GM18907 (cell line): ENCODE results near the gene PHACTR1.
"Not testable (repeated sequence)": the region's sequence is repeated elsewhere in the genome, so short reads cannot be mapped to it uniquely, and the experiment has no call there.

Experiments used
- ATAC-seq: cut with Tn5 transposase; IDR thresholded peaks from one replicate; pipeline ENCODE4 v1.9.1; 2021; ENCODE audit warnings: mild to moderate bottlenecking, moderate library complexity; ENCODE audit not compliant: unreplicated experiment

PHACTR1 gene

DNA sequence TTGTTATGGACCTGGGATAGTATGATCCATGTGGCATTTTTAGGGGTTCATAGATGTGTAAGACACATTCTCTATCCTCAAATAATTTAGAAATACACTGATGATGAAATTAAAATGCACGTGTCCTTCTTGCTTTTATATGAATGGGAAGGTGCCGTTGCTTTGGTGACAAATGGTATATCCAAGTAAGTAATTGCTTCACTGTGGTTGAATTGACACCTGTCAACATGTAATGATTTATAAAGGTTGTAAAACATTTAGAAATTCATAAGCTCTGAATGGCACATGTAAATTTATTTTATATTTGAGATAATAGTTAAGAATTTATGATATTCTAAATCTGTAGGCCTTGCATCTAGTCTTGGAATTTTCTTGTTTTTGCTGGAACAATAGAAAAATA lies 227.0 kb downstream of the PHACTR1 start:
- ATAC-seq, result no peak

DNA sequence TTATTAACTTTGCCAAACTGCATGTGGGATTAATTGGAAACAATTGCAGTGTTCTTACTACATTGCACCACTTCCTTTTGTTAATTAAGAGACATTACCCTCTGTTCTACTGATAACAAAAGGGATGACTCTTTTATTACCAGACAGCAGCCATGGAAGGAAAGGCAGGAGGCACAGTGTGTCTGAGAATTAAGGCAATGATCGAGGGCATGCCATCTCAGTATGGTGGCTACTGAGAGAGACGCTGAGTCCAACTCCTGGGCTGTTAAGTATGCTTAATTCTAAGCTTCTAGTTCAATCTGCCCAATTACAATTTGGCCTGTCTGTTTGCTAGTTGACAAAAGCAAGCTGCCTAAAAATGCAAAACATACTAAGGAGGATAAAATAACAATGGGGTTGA lies 227.4 kb downstream of the PHACTR1 start:
- ATAC-seq, result no peak

DNA sequence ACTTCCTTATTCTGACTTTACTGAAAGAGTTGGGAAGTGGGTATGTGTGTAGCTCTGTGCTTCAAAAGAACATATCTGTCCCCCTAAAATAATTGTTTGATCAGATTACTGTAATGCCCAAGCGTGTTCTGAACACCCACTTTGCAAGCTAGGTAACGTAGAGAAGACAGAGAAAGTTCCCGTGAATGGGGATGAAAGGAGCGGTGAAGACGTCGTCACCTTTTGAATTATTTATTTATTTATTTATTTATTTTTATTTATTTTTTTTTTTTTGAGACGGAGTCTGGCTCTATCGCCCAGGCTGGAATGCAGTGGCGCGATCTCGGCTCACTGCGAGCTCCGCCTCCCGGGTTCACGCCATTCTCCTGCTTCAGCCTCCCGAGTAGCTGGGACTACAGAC lies 228.0 kb downstream of the PHACTR1 start:
- not testable (repeated sequence) for ATAC-seq

DNA sequence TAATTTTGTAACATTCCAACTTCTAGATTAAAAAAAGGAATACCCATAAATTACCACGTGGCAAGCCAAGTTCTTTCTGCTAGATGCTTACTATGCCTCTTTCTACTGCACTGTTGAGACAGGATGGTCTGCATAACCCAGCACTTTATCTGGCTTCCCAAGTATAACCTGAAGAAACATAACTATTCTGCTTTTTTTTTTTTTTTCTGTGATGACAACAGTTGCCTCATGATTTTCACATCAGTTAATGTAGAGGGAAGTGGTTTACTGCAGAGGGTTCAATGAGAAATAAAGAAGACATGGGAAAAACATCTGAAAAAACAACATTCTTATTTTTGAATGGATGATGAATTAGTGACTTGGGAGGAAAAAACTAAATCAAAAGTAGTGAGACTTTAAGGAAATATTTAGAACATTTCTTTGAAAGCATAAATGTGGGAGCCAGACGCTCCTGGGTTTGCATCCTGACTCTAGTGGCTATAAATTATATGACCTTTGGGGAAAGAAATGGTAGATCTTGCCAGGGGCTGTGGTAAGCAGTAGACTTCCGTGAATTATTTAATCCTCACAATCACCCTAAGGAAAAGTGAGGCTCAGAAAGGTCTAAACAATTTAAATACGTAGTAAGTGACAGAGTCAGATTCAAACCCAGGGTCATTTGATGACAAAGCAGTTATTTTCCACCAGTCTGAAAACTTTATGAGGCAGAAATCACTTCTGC lies 230.7 kb downstream of the PHACTR1 start:
- ATAC-seq, result no peak

DNA sequence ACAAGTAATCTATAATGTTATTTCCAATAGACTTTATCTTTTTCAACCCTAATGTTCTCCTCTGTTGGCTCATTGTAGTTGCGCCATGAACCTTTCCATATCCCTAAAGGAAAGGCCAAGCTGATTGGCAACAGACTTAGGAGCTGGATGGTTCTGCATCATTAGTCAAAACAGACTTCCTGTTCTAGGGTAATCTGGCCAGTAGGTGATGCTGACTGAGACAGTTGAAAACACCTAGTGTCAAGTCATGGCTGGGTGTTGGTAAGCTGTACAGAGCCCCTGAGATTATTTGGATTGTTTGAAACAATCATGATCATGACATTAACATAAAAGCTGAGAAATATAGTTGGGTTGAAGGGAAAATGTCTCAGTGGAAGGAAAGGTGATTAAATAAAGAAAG lies 231.4 kb downstream of the PHACTR1 start:
- ATAC-seq, result no peak

DNA sequence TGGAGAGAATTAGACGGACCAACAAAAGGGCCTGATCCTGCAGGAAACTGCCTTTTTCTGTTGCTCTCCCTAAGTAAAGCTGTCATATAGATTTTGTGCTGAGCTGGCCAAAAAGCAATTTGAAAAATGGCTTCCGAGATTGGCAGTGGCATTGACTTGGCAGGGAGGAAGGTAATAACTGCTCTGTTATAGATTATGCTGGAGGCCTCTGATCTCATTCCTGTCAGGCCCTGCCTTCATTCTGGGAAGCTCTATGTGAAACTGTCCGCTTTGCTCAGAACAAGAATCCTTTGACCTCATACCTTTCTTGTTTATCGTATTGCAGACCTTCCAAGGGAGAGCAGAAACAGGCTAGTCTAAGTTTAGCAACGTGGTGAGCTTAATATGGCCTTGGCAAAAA lies 234.4 kb downstream of the PHACTR1 start:
- ATAC-seq, result no peak

DNA sequence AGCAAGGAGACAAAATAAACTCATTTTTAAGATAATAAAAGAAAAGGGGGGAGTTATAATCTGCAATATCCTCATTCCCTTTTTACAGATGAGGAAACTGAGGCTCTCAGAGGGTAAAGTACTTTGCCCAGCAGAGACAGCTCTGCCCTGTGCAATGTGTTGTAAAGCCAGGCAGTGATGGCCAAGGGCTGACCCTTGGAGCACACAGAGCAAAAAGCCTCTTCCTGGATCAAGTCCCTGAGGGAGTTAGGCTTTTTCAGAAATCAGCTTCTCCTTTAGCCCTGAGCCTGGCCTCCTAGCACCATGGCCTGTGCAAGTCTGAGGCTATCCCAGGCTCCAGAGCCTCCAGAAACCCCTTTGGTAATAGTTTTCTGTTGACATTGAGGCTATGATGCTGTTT lies 234.8 kb downstream of the PHACTR1 start:
- no peak for ATAC-seq

DNA sequence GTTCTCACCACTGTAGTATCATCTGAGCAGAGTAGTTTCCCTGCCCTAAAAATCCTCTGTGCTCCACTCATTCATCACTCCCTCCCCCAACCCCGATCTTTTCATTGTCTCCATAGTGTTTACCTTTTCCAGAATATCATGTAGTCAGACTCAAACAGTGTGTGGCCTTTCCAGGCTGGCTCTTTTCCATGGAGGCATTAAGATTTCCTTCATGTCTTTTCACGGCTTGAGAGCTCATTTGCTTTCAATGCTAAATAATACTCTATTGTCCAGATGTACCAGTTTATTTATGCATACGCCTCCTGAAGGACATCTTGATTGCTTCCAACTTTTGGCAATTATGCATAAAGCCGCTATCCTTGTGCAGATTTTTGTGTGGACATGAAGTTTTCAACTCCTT lies 235.8 kb downstream of the PHACTR1 start:
- ATAC-seq, result no peak

DNA sequence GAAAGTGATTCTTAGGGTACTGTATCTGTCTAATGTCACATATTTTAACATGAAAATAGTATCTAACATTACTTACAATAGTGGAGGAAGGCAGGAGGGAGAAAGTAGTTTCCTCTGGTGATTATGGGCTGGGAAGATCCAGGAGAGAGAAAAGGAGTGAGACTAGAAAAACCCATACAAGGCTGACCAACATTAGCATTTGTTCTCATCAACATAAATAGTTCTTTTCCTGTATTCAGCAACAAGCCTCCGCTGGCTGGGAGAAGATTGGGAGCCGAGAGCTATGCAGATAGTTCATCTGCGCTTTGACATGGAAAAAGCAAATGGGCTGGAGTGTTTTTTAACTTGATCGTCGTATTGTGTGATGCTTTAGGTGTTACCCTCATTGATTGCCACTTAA lies 239.4 kb downstream of the PHACTR1 start:
- no peak for ATAC-seq

DNA sequence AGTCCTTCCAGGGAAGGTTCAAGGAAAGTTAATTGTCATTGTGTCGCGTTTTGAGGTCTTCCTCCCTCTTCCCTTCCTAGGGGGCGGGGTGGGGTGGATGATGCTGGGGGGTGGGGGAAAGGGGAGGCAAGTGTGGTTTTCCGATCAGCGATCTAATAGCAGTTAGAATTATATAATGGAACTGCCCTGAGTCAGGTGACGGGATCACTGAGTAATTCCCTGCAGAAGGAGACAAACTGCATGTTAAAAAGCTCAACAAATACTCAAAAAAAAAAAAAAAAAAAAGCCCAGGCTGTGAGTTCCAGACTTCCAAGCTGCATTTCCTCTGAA lies 240.4 kb downstream of the PHACTR1 start:
- no peak for ATAC-seq

DNA sequence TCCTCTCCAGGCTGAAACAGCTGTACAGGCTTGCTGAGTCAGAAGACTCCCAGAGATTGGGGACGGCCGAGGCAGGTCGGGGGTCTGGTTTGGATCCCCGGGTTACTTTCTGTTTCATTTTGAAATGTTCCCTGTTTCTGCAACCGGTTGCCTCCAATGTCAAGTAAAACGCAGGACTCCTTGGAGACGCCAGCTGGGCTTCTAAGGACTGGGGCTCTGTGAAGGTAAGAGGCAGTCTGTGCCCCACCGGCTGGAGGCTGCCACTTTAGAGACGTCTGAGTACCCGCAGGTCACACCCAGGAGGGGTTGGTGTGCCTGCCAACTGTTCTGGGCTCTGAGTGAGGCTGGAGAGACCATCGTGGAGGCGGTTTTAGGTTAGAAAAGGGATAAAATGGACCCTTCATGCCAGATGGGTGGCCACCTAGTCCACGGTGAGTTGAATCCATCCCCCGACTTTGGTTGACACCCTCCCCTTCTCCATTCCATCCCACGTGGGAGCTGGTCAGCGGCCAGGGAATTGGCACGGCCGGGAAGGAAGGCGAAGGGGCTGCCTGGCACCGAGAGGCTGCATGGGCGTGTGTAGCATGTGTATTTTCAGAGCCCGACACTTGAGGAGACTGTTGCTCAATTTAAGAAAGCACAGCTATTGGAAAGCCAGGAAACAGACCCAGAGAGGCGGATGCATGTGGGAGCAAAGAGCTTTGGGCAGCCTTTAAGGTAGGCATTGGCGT lies 240.9 kb downstream of the PHACTR1 start:
- no peak for ATAC-seq

DNA sequence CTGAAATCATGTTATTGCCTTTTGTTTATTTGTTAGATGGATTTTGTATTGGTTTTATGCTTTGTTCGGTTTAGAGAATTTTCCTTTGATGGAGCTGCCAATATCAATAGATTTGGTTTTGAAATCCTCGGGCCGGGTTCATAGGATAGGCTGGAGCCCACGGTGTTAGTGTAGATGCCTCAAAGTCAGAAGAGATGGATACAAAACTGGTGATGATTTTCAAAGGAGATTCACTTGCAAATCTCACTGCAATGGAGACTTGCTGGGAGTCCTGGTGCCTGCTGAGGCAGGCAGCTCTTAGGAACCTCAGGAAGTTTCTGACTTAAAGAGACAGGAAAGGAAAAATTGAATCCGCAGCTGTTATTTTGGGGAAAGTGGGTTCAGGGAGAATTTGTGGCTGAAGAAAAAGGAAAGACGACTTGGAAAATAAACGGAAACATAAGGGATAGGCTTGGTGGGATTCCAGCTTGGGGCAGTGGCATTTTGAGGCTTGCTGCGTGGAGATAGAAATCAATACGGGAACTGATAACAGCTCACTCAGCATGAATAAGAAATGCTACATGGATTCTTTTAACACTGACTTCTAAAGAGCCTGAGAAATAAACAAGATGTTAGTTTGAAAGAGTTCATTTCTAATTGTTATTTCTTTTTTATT lies 241.6 kb downstream of the PHACTR1 start:
- ATAC-seq, result no peak

DNA sequence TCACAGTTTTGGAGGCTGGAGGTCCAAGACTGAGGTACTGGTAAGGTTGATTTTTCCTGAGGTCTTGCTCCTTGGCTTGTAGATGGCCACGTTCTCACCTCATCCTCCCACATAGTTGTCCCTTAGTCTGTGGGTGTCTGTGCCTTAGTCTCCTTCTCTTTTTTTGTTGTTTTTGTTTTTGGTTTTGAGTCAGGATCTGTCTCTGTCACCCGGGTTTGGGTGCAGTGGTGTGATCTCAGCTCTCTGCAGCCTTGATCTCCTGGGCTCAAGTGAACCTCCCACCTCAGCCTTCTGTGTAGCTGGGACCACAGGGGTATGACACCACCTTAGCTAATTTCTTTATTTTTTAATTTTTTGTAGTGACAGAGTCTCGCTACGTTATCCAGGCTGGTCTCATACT lies 245.2 kb downstream of the PHACTR1 start:
- no peak for ATAC-seq

DNA sequence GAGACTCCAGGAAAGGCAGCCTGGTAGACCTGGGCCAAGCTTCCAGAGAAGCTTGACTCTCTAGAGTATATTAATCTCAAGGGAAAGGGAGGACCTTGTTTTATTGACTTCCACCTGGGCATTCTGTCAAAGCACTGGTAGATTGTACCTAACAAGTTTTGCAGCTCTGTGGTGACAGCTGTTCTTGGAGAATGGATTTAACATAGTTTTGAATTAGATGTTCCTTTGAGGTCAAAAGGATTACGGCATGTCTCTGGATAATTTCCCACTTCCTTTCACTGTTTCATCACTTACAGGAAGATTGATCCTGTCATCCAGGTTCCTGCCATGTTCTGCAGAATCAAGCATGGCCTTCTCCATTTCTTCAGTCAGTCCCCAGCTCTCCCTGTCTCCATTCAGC lies 246.0 kb downstream of the PHACTR1 start:
- no peak for ATAC-seq

DNA sequence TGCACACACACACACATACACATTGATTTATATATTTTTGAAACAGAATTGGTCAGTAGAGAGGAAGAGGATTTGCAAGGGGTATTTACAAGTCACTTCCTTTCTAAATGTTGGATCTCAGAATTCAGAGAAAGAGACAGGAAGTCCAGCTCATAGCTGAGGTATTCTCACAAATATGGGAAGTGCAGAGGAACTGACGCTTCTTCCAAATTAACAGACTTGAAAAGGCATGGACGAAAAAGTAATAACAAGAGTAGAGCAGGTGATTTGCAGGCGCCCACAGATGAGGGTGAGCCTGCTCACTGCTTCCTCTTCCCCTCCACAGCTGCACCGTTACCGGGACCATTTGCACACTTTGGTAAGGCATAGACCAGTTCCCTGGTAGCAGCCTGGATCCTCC lies 246.4 kb downstream of the PHACTR1 start:
- no peak for ATAC-seq

DNA sequence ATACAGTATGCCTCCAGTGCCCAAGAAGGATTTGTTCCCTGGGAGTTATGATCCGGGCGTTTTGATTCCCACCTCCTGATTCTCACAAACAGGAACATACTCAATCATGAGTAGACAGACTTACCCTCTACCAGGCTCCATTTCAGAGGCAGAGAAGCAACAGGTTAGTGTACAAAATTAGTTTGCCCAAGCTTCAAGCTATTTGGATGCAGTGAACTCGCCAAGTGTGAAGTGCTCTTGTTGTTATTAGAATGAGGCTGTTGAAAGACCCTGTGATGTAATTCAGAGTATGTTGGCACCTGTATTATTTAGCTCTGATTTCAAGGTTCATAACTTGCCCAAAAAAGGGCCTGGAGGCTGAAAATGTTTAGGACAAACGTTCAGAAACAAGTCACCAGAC lies 247.0 kb downstream of the PHACTR1 start:
- no peak for ATAC-seq

DNA sequence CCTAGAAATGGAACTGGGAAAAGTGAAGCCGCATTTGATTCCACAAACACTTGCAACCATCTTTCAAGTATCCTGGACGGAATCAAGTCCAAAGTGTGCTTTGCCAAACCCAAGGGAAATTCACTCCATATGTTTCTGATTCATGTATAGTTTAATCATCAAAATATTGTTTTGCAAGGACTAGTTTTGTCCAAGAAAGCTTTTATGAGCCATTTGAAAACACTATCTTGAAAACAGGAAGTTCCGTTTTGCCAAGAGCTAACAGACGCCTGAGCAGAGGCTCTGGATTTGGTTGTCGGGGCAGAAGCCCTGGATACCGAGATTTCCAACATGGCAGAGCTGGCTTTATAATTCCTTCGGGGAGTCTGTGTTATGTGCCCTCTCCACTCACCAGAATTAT lies 251.1 kb downstream of the PHACTR1 start:
- no peak for ATAC-seq

DNA sequence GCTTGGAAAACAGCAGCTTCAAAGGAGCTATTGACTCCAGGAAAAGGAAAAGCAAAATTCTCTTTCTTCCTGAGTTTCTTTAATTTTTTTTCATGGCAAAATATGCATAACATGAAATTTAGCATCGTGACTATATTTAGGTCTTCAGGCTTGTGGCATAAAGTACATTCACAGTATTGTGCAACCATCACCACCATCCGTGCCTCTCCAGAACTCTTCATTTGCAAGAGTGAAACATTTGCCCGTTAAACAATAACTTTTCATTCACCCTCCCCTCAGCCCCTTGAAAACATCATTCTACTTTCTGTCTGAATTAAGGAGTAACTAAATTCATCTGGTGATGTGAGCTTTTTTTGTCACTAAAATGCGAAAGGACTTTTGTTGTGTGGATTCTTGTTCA lies 251.7 kb downstream of the PHACTR1 start:
- no peak for ATAC-seq

DNA sequence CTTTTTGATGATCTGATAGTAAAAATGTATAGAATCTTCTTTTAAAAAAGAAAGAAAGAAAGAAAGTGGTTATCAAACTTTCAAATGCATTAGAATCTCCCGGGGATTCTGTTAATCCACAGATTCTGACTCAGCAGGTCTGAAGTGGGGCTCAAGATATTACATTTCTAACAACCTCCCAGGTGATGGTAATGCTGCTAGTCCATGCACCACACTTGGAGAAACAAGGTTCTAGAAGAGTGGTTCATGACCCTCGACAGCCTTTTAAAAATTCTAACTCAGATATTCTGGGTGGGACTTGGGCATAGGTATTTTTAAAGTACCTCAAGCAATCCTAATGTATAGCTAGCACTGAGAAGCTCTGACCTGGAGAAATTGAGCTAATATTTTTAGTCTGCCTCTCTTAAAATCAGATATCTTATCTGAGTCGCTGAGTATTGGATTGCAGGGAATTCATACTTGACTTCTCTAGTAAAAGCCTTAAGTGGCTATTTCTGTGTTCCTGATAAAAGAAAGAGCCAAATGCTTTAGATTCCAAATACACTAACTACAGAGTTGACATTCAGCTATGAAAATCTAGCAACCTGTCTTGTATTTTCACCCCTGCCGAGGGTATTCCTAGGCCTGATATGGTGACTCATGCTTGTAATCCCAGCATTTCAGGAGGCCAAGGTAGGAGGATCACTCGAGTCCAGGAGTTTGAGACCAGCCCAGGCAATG lies 252.4 kb downstream of the PHACTR1 start:
- no peak for ATAC-seq

DNA sequence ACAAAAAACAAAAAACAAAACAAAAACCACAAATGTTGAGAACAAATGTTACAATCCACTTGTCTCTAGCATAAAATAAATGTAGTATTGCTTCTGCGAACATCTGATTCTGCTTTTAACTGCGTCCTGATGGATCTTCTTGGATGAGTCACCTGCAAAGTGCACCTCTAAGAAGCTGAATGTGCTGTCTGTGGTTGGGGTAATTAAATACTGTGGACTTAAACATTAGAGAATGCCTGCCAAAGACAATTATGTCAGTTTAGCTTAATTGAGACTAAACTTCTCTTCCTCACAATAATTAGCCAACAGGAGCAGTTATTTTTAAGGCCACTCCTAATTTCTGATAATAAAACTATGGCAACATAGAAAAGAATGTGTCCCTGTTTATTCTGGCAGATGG lies 253.4 kb downstream of the PHACTR1 start:
- no peak for ATAC-seq

DNA sequence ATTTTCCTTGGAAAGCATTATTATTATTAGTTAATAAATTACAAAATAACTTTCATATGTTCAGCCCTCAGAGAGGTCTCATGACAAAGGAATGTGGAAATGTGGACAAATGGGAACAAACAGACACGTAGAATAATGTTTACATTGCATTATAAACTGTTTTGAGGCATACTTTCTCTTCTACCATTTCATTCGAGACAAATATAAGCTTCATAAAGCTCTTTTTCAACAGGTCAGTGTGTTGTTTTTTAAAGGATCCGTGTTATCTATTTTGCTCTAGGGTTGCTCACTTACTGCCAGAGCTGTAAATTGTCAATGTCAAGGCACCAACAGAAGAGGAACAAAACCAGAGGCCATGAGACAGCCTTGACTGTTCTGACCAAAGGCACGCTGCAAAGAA lies 256.8 kb downstream of the PHACTR1 start:
- no peak for ATAC-seq

DNA sequence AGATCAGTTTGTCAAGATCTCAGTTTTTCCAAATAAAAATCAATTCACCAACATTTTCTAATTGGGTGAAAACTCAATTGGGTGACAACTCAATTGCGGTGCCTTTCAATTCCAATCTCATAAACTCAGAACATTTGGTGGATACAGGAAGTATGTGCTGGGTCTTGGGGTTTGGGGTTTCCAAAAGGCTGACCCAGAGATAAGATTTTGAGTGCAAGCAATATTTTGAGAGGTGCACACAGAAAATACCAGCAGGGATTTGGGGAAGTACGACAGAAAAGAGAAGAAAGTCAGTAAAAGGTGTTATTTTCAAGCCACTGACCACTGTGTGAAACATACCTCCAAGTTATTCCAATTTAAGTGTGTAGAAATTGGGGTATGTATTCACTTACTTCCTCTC lies 258.0 kb downstream of the PHACTR1 start:
- no peak for ATAC-seq
